GM23338 (cell line): ENCODE data around the gene CAPN8. TPM values are rescaled to one million over a fixed set of nuclear protein-coding genes. Genes with fewer than 3 reads are reported as not detected.
A peak's percentile ranks its signal among the peaks of the same experiment; 100 is the strongest.

Source experiments
- ATAC-seq: fragments of 200-7000 bp; cut with Tn5 transposase; 3 replicates; pipeline ENCODE4 v1.9.1; 2020
- DNase-seq: peaks from one replicate; pipeline ENCODE4 v3.0.0-alpha.2; 2015; ENCODE audit warnings: low spot score
- H2AFZ ChIP-seq: fragments of 200-600 bp; sonication (generic); 2 replicates; pipeline ENCODE4 v1.8.0; 2016; ENCODE audit warnings: antibody characterized with exemption, mild to moderate bottlenecking, moderate library complexity
- H3F3A ChIP-seq: fragments of 200-600 bp; sonication (generic); replicated peaks from 2 replicates; pipeline ENCODE4 v1.8.0; 2017; ENCODE audit warnings: antibody characterized with exemption, mixed run types, low read depth
- H3K27ac ChIP-seq: fragments of 200-600 bp; sonication (generic); 2 replicates; pipeline ENCODE4 v1.6.1; 2016; ENCODE audit warnings: low read depth
- H3K27me3 ChIP-seq: fragments of 200-600 bp; sonication (generic); 2 replicates; pipeline ENCODE4 v1.8.0; 2016; ENCODE audit warnings: mild to moderate bottlenecking, mixed run types, moderate library complexity; ENCODE audit not compliant: insufficient read depth
- H3K36me3 ChIP-seq: fragments of 200-600 bp; sonication (generic); 2 replicates; pipeline ENCODE4 v1.8.0; 2016; ENCODE audit warnings: mild to moderate bottlenecking; ENCODE audit not compliant: insufficient read depth
- H3K4me1 ChIP-seq: fragments of 200-600 bp; sonication (generic); 2 replicates; pipeline ENCODE4 v1.8.0; 2016; ENCODE audit warnings: mild to moderate bottlenecking, moderate library complexity; ENCODE audit not compliant: insufficient read depth
- H3K4me2 ChIP-seq: fragments of 200-600 bp; sonication (generic); 2 replicates; pipeline ENCODE4 v1.7.1; 2017; ENCODE audit warnings: mixed run types
- H3K4me3 ChIP-seq: fragments of 200-600 bp; sonication (generic); 2 replicates; pipeline ENCODE4 v1.6.1; 2016; ENCODE audit warnings: mixed run types
- H3K79me2 ChIP-seq: fragments of 200-600 bp; sonication (generic); replicated peaks from 2 replicates; pipeline ENCODE4 v1.8.0; 2017; ENCODE audit warnings: mild to moderate bottlenecking; ENCODE audit not compliant: insufficient read depth
- H3K9me2 ChIP-seq: fragments of 200-600 bp; sonication (generic); 2 replicates; pipeline ENCODE4 v1.8.0; 2017; ENCODE audit not compliant: insufficient read depth
- H4K20me1 ChIP-seq: fragments of 200-600 bp; sonication (generic); replicated peaks from 2 replicates; pipeline ENCODE4 v1.8.0; 2017; ENCODE audit warnings: mild to moderate bottlenecking; ENCODE audit not compliant: insufficient read depth
- H3K27ac Mint-ChIP-seq: 2 replicates; pipeline ENCODE4 v1.8.0; 2020; ENCODE audit warnings: inconsistent platforms, mild to moderate bottlenecking, moderate library complexity, mixed read lengths
- H3K27me3 Mint-ChIP-seq: 3 replicates; pipeline ENCODE4 v1.8.0; 2022; ENCODE audit warnings: low read depth, mild to moderate bottlenecking, moderate library complexity, mixed read lengths, inconsistent platforms; ENCODE audit not compliant: insufficient read depth, poor library complexity
- H3K36me3 Mint-ChIP-seq: 3 replicates; pipeline ENCODE4 v1.8.0; 2021; ENCODE audit warnings: low read depth, mild to moderate bottlenecking, inconsistent platforms, moderate library complexity, mixed read lengths
- H3K4me1 Mint-ChIP-seq: 3 replicates; pipeline ENCODE4 v1.8.0; 2020; ENCODE audit warnings: mild to moderate bottlenecking, inconsistent platforms, mixed read lengths
- H3K4me3 Mint-ChIP-seq: 3 replicates; pipeline ENCODE4 v1.8.0; 2021; ENCODE audit warnings: moderate library complexity, mild to moderate bottlenecking, inconsistent platforms, mixed read lengths
- H3K9me3 Mint-ChIP-seq: 3 replicates; pipeline ENCODE4 v1.8.0; 2020; ENCODE audit warnings: moderate library complexity, mild to moderate bottlenecking, inconsistent platforms, mixed read lengths
- ETS1 ChIP-seq: IDR thresholded peaks from 2 replicates; pipeline ENCODE4 v1.6.1; 2016; ENCODE audit warnings: antibody characterized with exemption
- EZH2 ChIP-seq: fragments of 200-600 bp; sonication (generic); IDR thresholded peaks from one replicate; pipeline ENCODE4 v1.8.0; 2017; ENCODE audit warnings: antibody characterized with exemption, mild to moderate bottlenecking, low read depth; ENCODE audit not compliant: unreplicated experiment
- EZH2phosphoT487 ChIP-seq: fragments of 200-600 bp; sonication (generic); IDR thresholded peaks from one replicate; pipeline ENCODE4 v1.8.1; 2018; ENCODE audit warnings: antibody characterized with exemption; ENCODE audit not compliant: unreplicated experiment
- STAT1 ChIP-seq: IDR thresholded peaks from one replicate; pipeline ENCODE4 v1.6.1; 2016; ENCODE audit warnings: antibody characterized with exemption; ENCODE audit not compliant: unreplicated experiment
- ZNF114 ChIP-seq: fragments of 250-450 bp; sonication (Bioruptor Pico); IDR thresholded peaks from 2 replicates; pipeline ENCODE4 v1.5.0; 2020; ENCODE audit warnings: mild to moderate bottlenecking, moderate library complexity
- ZNF331 ChIP-seq: fragments of 250-450 bp; sonication (Bioruptor Pico); IDR thresholded peaks from 2 replicates; pipeline ENCODE4 v1.5.0; 2020; ENCODE audit warnings: low read depth, mild to moderate bottlenecking, moderate library complexity
- polyA plus RNA-seq: library from polyadenylated mRNA; unstranded; fragments of >200 nt; fragmentation: Nextera tagmentation; extraction: Ambion mirVana; gene quantifications from 2 replicates; pipeline ENCODE4 v1.2.1, GENCODE V29; 2016
- total RNA-seq: library from RNA; depleted of rRNA; stranded (reverse); fragments of >200 nt; shearing (Covaris generic); gene quantifications from 2 replicates; pipeline ENCODE4 v1.2.3, GENCODE V29; 2014
- TF ChIP-seq, protein P1 (sequence below): fragments of 250-450 bp; sonication (Bioruptor Pico); IDR thresholded peaks from 2 replicates; pipeline ENCODE4 v1.5.0; 2020; ENCODE audit warnings: mild to moderate bottlenecking, moderate library complexity

Gene CAPN8
- total and polyA plus RNA-seq, 2 experiments from 2014 or later = not detected

DNA sequence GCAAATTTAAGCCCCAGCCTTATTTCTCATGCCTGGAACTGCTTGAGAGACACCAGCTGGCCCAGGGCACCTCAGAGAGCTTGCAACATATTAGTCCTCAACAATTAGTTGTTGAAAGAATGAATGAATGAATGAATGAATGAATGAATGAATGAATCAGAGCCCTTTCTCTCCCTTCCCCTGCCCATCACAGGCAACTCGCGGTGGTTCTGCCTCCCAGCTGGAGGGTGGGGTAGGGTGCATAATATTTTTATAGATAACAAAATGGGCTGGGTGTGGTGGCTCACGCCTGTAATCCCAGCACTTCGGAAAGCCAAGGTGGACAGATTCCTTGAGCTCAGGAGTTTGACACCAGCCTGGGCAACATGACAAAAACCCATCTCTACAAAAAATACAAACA lies 162.2 kb downstream of the CAPN8 start (continued):
- TF ChIP-seq, protein P1, sequence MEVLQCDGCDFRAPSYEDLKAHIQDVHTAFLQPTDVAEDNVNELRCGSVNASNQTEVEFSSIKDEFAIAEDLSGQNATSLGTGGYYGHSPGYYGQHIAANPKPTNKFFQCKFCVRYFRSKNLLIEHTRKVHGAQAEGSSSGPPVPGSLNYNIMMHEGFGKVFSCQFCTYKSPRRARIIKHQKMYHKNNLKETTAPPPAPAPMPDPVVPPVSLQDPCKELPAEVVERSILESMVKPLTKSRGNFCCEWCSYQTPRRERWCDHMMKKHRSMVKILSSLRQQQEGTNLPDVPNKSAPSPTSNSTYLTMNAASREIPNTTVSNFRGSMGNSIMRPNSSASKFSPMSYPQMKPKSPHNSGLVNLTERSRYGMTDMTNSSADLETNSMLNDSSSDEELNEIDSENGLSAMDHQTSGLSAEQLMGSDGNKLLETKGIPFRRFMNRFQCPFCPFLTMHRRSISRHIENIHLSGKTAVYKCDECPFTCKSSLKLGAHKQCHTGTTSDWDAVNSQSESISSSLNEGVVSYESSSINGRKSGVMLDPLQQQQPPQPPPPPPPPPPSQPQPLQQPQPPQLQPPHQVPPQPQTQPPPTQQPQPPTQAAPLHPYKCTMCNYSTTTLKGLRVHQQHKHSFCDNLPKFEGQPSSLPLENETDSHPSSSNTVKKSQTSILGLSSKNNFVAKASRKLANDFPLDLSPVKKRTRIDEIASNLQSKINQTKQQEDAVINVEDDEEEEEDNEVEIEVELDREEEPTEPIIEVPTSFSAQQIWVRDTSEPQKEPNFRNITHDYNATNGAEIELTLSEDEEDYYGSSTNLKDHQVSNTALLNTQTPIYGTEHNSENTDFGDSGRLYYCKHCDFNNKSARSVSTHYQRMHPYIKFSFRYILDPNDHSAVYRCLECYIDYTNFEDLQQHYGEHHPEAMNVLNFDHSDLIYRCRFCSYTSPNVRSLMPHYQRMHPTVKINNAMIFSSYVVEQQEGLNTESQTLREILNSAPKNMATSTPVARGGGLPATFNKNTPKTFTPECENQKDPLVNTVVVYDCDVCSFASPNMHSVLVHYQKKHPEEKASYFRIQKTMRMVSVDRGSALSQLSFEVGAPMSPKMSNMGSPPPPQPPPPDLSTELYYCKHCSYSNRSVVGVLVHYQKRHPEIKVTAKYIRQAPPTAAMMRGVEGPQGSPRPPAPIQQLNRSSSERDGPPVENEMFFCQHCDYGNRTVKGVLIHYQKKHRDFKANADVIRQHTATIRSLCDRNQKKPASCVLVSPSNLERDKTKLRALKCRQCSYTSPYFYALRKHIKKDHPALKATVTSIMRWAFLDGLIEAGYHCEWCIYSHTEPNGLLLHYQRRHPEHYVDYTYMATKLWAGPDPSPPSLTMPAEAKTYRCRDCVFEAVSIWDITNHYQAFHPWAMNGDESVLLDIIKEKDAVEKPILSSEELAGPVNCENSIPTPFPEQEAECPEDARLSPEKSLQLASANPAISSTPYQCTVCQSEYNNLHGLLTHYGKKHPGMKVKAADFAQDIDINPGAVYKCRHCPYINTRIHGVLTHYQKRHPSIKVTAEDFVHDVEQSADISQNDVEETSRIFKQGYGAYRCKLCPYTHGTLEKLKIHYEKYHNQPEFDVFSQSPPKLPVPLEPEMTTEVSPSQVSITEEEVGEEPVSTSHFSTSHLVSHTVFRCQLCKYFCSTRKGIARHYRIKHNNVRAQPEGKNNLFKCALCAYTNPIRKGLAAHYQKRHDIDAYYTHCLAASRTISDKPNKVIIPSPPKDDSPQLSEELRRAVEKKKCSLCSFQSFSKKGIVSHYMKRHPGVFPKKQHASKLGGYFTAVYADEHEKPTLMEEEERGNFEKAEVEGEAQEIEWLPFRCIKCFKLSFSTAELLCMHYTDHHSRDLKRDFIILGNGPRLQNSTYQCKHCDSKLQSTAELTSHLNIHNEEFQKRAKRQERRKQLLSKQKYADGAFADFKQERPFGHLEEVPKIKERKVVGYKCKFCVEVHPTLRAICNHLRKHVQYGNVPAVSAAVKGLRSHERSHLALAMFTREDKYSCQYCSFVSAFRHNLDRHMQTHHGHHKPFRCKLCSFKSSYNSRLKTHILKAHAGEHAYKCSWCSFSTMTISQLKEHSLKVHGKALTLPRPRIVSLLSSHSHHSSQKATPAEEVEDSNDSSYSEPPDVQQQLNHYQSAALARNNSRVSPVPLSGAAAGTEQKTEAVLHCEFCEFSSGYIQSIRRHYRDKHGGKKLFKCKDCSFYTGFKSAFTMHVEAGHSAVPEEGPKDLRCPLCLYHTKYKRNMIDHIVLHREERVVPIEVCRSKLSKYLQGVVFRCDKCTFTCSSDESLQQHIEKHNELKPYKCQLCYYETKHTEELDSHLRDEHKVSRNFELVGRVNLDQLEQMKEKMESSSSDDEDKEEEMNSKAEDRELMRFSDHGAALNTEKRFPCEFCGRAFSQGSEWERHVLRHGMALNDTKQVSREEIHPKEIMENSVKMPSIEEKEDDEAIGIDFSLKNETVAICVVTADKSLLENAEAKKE (CRISPR knock-in tag) = no peak
- TF ChIP-seq STAT1 = no peak
- TF ChIP-seq ZNF114 (CRISPR knock-in tag) = no peak
- no peak for TF ChIP-seq ETS1

- no peaks in the 10 kb centered on the region for H3K36me3 Mint-ChIP-seq
- no peaks in the 10 kb centered on the region for H3K9me3 Mint-ChIP-seq
- DNase-seq = peak; percentile 20
- H2AFZ ChIP-seq = no peak overlapping the region
- H3K36me3 ChIP-seq = no peaks in the 10 kb centered on the region
- H3K79me2 ChIP-seq = no peaks in the 10 kb centered on the region
- H3K27ac ChIP-seq = no peak overlapping the region
- peak; percentile 57 for ATAC-seq
- no peaks in the 10 kb centered on the region for H4K20me1 ChIP-seq
- 0 out of 2 replicates have a peak, but pooled peaks cover 7% of the 10 kb centered on the region for H3K9me2 ChIP-seq
- peaks cover 4% of the 10 kb centered on the region for H3K4me1 Mint-ChIP-seq
- H3K27me3 Mint-ChIP-seq = no peaks in the 10 kb centered on the region
- no peak overlapping the region for H3K4me2 ChIP-seq
- H3K4me1 ChIP-seq = no peaks in the 10 kb centered on the region
- H3K4me3 Mint-ChIP-seq = no peak overlapping the region
- TF ChIP-seq EZH2phosphoT487 (no peak), ZNF331 (CRISPR knock-in tag) (no peak), EZH2 (no peak), ZNF114 (CRISPR knock-in tag) (no peak)
- H3F3A ChIP-seq = no peaks in the 10 kb centered on the region
- H3K4me3 ChIP-seq = no peak overlapping the region
- H3K27me3 ChIP-seq = no peaks in the 10 kb centered on the region
- H3K27ac Mint-ChIP-seq = no peak overlapping the region
Observed at GRCh38 chr1:223500560-223501425, 164.7 kb downstream of the CAPN8 start.
